Measurements from ENCODE around the gene APOBEC3F.

DNA sequence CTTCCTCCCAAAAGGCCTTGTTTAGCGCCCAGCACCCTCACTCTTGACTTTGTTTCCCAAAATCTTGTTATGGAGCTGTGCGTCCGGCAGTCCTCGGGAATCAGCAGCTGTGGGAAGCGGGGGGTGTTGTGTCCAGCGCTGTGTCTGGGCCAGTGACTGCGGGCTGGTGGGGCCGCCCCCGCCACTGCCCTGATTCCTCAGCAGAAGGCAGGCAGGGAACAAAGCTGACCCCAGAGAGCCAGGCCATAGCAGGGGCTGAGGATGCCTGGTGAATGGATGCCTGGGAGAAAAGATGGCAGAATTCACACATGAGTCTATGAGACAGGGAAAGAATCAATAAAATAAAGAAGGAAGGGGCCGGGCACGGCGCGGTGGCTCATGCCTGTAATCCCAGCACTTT is 24.1 kb upstream of the APOBEC3F start:
- TF ChIP-seq, protein P1, sequence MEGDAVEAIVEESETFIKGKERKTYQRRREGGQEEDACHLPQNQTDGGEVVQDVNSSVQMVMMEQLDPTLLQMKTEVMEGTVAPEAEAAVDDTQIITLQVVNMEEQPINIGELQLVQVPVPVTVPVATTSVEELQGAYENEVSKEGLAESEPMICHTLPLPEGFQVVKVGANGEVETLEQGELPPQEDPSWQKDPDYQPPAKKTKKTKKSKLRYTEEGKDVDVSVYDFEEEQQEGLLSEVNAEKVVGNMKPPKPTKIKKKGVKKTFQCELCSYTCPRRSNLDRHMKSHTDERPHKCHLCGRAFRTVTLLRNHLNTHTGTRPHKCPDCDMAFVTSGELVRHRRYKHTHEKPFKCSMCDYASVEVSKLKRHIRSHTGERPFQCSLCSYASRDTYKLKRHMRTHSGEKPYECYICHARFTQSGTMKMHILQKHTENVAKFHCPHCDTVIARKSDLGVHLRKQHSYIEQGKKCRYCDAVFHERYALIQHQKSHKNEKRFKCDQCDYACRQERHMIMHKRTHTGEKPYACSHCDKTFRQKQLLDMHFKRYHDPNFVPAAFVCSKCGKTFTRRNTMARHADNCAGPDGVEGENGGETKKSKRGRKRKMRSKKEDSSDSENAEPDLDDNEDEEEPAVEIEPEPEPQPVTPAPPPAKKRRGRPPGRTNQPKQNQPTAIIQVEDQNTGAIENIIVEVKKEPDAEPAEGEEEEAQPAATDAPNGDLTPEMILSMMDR (IDR thresholded peaks at IDR 0.05): no peak
- TF ChIP-seq POLR2A (IDR thresholded peaks at IDR 0.05): no peak

All from adrenal gland (tissue), 5 donors.